HG03060 (cell line): Measurements from ENCODE around the gene SETDB1.
"Not testable (repeated sequence)": the region's sequence is repeated elsewhere in the genome, so short reads cannot be mapped to it uniquely, and the experiment has no call there.

ENCODE experiments used
- ATAC-seq: cut with Tn5 transposase; IDR thresholded peaks from one replicate; pipeline ENCODE4 v1.9.1; 2021; ENCODE audit warnings: low read depth, moderate number of reproducible peaks; ENCODE audit not compliant: unreplicated experiment

SETDB1 gene

DNA sequence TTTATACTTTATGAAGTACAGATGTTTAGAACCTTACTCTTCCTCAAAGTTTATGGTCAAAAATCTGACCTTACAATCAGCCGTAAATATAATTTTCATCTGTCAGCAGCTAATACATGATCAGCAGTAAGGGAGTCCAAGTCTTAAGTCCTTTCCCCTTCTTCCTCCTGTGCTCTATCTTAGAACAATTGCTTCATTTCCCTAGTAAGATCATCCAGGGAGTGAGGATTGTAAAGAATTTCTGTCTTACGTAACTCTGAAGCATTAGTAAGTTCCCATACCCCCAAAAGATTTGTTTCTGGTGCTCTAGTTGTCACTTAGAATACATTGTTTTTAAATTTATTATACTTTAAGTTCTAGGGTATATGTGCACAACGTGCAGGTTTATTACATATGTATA lies 2.1 kb downstream of the SETDB1 start:
- ATAC-seq: no peak

DNA sequence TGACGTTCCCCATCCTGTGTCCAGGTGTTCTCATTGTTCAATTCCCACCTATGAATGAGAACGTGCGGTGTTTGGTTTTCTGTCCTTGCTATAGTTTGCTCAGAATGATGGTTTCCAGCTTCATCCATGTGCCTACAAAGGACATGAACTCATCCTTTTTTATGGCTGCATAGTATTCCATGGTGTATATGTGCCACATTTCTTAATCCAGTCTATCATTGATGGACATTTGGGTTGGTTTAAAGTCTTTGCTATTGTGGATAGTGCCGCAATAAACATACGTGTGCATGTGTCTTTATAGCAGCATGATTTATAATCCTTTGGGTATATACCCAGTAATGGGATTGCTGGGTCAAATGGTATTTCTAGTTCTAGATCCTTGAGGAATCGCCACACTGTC lies 2.6 kb downstream of the SETDB1 start:
- ATAC-seq: not testable (repeated sequence)

DNA sequence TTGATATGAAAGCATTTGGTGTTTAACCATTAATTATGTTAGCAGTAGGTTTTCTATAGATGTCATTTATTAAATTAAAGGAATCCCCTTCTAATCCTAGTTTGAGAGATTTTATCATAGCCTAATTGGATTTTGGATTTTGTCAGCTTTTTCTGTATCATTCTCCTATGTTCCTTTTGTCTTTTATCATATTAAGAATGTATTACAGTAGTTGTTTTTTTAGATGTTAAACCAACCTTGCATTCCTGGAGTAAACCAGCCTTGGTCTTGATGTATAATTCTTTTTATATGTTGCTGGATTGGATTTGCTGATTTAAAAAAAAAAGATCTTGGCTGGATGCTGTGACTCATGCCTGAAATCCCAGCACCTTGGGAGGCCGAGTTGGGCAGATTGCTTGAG lies 5.6 kb downstream of the SETDB1 start:
- ATAC-seq: no peak

DNA sequence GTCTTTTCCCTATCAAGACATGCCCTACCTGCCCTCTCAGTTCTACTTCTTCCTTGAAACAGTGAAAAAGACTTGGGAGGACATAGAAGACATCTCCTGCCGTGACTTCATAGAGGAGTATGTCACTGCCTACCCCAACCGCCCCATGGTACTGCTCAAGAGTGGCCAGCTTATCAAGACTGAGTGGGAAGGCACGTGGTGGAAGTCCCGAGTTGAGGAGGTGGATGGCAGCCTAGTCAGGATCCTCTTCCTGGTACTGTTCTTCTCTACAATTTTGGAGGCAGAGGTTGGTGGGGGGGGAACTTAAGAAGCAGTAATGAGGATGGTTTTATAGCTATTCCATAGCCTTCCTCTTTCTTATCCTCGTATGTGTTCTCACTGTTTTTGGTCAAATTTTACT lies 18.7 kb downstream of the SETDB1 start:
- no peak for ATAC-seq

DNA sequence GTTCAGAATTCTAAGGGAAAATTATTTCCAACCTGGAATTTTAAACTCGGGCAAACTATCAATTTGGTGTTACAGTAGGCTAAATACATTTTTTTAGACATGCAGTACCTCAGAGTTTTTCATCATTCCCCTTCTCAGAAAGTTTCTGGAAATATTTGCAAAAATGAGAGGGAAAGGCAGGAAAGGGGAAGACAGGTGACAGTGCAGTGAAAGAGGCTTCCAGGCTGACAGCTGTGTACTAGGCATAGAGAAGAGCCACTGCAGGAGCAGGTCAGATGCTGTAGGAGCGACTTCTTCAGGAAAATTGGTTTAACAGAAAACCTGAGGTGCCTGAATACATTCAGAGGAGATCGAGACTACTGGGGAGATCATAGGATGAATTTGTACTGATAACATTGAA lies 28.5 kb downstream of the SETDB1 start:
- ATAC-seq: no peak

DNA sequence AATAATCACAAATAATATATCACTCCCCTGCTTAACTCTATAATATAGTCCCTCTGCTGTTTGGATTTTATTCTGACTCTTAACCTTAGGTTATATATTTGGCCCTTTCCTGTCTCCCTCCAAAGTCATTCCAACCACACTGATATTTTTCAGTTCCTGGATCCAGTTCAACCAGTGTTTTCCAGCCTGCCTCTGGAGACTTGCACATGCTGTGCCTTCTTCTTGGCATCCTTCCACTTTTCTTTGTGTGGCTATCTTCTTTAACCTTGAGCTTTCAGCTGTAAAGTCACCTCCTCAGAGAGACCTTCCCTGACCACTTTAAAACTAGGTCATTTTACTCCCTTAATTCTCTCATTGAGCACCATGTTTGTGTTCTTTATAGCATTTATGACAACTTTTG lies 29.1 kb downstream of the SETDB1 start:
- no peak for ATAC-seq

DNA sequence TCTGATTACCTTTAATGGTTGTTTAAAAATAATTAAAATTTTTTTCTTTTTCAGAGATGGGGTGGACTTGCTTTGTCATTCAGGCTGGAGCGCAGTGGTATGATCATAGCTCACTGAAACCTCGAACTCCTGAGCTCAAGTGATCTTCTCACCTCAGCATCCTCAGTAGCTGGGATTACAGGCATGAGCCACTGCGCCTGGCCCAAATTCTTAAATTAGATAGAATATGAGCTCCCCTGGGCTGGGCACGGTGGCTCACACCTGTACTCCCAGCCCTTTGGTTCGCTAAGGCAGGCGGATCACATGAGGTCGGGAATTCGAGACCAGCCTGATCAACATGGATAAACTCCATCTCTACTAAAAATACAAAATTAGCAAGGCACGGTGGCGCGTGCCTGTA lies 31.5 kb downstream of the SETDB1 start:
- ATAC-seq: no peak

DNA sequence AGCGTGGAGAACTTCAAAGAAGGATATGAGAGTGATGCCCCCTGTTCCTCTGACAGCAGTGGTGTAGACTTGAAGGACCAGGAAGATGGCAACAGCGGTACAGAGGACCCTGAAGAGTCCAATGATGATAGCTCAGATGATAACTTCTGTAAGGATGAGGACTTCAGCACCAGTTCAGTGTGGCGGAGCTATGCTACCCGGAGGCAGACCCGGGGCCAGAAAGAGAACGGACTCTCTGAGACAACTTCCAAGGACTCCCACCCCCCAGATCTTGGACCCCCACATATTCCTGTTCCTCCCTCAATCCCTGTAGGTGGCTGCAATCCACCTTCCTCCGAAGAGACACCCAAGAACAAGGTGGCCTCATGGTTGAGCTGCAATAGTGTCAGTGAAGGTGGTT lies 34.5 kb downstream of the SETDB1 start:
- no peak for ATAC-seq

DNA sequence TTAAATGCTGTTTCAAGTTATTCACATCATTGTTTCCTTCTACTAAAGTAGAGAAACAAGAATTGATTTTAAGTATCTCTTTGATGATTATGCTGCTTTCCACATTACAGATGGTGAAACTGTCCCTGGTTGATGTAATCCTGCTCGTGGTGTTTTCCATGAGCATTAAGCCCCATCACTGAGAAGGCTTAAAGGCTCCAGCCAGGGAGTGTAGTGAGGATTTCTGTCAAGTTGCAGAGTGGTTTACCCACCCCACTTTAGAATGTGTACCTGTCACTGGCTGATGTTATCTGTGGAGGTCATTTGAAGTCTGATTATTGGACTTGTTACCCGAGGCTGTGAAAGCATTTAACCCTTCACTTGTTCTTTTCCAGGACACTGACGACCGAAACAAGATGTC lies 35.6 kb downstream of the SETDB1 start:
- no peak for ATAC-seq

DNA sequence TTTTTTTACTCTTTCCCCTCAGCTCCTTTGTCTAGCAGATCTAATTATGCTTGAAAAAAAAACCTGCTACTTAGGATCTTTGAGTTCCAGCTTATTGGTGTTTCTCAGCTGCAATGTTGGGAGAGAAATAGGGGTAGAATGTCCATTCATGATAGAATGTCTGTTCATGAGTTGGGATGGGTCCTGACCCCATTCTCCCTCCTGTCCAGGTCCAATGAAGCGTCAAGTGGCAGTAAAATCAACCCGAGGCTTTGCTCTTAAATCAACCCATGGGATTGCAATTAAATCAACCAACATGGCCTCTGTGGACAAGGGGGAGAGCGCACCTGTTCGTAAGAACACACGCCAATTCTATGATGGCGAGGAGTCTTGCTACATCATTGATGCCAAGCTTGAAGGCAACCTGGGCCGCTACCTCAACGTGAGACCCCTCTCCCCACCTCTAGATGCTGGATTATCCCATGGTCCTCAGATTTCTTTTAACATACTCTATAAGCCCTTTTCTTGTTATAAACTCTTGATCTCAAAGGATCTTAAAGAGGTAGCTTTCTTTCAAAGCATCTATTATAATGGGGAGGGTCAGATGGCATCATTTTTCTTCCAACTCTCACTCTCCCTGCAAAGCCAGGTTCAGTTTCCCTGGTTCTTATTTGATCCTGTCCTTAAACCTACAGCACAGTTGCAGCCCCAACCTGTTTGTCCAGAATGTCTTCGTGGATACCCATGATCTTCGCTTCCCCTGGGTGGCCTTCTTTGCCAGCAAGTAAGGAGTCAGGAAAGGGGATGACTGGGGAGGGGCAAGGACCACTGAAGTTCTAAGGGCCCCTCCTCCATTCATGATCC lies 37.4 kb downstream of the SETDB1 start:
- no peak for ATAC-seq

DNA sequence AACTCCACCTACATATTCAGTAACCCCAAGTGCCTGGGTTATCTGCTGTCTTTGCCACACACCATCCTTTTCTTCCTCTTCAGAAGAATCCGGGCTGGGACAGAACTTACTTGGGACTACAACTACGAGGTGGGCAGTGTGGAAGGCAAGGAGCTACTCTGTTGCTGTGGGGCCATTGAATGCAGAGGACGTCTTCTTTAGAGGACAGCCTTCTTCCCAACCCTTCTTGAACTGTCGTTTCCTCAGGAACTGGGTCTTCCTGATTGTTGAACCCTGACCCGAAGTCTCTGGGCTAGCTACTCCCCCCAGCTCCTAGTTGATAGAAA lies 38.0 kb downstream of the SETDB1 start:
- ATAC-seq: no peak

DNA sequence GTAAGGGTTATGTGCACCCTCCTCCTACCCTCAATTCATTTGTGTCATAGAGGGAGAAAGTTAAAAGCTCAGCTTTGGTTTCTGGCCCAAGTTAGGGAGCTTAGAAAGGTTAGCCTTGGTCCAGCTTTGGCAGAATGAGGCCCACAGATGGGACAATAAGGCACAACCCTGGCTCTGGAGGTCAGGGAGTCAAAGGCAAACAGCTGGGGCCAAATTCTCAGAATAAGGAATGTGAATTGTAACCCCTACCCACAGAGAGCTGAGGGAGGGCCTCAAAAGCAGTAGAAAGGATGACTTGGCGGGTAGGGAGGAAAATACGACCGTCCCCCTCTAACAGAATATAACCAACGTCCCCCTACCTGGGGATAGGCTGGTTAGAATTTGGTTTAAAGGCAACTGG lies 39.4 kb downstream of the SETDB1 start:
- ATAC-seq: no peak

DNA sequence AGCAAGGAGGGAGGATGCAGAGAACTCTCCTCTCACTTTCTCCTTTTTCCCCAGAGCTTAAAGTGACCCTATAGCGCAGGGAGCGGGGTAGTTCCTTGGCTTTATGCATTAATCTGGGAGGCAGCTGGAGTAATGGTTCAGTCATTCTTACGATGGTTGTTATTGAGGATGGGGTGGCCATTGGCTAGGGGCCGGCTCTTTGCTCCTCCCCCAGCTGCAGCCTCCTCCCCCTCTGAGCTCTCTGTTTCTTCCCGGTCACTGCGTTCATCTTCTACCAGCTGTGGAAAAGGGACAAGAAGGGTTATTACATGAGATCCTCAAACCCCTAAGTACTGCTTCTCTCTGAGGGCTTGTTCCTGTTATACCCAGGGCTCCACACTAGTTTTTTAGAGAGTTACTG lies 39.8 kb downstream of the SETDB1 start:
- no peak for ATAC-seq

DNA sequence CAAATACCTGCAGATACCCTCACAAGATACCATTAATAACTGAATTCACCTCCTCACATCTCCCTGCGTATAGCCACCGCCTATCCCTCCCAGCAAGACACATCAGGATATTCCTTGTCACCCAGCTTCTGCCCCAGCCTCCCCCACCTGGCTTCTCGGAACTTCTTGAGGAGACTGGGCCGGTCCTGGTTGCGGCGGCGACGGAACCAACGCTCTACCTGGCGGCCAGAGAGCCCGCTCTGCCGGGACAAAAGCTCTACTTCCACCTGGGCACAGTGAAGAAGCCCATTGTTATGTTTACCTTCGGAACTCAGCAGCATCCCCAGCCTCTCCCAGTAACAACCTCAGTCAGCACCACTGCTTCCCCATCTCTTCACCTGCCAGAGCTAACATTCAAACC lies 41.8 kb downstream of the SETDB1 start:
- ATAC-seq: no peak

DNA sequence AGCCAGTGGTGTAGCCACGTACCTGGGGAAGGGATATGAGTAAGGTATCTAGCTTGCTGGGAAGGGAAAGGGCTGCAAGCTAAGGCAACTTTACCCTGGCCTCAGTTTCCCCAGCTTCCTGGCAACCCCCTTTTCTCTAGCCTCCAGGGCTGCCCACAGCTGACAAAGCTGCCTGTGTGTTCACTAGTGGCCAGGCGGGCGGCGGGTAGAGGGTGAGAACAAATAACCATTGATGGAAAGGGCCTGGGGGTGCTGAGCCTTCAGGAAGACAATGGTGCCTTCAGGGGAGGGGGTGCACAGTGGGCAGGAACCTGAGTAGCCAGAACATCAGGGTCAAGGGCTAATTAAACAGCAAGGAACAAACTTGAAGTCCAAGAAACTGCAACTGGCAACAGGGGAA lies 42.3 kb downstream of the SETDB1 start:
- ATAC-seq: no peak

DNA sequence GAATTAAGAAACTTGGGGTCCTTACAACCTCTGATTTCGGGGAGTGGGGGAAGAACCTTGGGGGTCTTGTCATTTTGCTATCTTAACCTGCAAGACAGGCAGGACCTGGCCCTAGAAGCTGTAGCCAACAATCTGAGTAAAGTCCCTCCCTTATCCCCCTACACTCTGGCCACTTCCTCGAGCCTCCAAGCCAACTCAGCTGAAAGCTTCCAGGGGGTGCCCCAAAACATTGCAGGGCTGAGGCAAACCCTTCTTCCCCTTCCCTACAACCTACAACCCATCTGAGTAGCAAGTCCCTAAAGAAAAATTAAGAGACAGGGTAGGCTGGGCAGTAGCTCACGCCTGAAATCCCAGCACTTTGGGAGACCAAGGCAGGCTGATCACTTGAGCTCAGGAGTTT lies 43.5 kb downstream of the SETDB1 start:
- ATAC-seq: no peak

DNA sequence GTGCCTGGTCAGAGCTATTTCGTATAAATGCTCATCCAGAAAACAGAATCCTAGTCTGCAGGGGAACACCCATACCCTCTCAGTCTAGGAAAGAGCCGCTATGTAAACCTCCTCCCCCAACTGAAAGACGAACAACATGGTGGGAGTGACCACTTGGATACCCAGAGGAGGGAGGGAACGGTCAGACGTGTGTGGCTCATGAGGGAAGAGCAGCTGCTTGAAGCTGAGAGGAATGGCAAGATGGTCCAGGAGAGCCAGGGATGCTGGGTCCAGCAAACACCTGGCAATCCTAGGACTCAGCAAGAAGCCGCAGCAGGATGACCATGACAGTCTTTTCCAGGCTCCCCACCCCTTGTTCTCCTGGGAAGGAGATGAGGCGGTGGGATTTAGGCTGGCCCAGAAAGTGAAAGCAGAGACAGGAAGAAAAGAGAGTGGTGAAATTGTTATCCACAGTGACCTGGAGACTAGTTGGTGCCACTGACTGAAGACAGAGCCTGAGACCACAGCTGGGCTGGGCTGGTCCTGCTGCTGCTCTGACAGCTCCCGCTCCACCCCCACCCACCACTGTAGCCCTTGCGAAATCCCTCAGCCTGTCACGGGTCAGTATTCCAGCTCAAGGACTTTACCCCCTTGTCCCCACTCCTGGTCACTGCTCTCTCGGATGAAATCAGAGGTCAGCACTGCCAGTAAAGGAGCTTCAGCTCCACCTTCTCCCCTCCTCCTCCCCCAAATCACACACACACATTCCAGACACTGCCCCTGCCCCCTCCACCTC lies 44.8 kb downstream of the SETDB1 start:
- no peak for ATAC-seq

DNA sequence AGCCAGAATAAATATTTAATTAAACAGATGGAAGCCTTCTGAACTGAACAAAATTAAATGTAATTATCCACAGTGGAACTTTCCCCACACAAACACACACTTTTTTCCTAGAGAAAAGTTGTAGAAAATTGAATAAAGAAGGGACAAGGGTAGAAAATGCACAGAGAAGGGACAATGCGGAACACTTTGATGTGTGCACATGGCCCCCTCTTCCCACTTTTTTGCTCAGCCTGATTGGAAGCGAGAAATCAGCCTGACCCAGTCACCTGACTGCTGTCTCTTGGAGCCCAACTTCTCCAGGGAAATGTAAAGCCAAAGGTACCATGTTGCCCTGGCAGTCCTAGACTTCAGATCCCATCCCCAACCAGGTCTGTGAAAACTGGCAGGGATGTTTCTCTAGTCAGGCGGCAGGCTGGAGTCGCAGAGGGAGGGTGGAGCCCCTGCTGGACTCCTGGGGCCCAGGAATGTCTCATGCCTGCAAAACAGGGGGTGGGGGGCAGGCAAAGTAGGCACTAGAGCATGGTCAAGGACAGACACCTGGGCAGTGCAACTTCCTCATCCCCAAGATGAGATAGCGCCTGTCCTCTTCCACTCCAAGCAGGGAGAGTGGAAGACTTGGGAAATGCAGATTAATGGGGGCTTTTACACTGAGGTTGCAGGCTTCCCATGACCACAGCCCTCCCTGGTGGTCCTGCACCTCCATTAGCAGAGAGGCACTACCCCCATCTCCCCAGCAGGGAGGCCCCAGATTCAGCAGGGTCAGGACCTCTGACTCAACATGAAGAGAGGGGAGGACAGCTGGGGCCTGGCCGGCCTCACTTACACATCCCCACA lies 45.6 kb downstream of the SETDB1 start:
- ATAC-seq: no peak

DNA sequence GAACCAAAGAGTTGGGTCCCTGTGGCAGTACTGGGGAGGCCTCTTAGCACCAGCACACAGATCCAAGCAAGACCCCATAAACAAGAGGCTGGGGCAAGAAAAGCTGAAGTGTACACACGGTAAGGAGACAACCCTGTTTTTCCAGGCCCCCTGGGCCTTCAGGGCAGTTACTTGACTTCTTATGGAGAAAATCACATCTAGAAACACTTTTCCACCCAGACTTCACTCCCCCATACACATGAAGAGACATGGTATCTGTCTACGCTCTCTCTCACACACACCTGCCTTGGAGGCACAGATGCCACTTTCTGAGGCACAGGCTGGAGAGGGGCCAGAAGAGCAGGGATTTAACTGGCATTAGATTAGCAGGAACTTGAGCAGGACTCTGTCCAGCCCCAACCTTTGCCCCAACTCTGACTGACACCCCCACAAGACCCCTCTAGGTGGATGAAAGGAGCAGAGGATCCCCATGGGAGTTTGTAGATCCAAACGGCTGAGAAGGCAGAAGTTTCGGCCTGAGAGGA lies 46.3 kb downstream of the SETDB1 start:
- no peak for ATAC-seq

DNA sequence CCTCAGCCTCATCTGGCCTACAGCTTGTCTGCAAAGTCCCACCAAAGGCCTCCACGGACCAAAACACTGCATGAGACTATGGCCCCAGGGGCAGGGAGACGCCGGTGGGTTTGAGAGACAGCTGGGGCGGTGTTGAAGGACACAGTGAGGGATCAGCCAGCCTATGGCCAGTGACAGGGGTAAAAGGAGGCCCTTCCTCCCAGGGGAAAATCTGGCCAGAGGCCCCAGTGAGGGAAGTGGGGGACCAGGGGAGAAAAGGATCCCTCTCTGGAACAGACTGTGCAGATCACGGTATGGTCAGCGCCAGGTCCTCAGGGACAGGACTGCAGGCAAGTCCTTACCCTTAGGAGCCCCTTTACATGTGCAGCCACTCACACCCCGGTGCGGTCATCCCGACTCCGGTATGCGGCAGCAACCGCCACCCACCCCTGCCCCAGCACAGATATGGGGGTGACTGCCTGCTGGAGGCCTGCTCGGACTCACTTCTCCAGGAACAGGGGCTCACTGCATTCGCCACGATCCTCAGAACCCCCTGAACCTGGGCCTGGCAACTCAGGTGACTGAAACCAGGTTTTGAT lies 47.2 kb downstream of the SETDB1 start:
- no peak for ATAC-seq
